COLO829 (cell line): ENCODE data around the gene TTLL9.
"Not testable (repeated sequence)": the region's sequence is repeated elsewhere in the genome, so short reads cannot be mapped to it uniquely, and the experiment has no call there.

Experiments
- DNase-seq: peaks from one replicate; pipeline ENCODE4 v3.0.0; 2012; ENCODE audit warnings: low spot score

Gene TTLL9, protein sequence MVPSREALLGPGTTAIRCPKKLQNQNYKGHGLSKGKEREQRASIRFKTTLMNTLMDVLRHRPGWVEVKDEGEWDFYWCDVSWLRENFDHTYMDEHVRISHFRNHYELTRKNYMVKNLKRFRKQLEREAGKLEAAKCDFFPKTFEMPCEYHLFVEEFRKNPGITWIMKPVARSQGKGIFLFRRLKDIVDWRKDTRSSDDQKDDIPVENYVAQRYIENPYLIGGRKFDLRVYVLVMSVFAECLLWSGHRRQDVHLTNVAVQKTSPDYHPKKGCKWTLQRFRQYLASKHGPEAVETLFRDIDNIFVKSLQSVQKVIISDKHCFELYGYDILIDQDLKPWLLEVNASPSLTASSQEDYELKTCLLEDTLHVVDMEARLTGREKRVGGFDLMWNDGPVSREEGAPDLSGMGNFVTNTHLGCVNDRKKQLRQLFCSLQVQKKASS

DNA sequence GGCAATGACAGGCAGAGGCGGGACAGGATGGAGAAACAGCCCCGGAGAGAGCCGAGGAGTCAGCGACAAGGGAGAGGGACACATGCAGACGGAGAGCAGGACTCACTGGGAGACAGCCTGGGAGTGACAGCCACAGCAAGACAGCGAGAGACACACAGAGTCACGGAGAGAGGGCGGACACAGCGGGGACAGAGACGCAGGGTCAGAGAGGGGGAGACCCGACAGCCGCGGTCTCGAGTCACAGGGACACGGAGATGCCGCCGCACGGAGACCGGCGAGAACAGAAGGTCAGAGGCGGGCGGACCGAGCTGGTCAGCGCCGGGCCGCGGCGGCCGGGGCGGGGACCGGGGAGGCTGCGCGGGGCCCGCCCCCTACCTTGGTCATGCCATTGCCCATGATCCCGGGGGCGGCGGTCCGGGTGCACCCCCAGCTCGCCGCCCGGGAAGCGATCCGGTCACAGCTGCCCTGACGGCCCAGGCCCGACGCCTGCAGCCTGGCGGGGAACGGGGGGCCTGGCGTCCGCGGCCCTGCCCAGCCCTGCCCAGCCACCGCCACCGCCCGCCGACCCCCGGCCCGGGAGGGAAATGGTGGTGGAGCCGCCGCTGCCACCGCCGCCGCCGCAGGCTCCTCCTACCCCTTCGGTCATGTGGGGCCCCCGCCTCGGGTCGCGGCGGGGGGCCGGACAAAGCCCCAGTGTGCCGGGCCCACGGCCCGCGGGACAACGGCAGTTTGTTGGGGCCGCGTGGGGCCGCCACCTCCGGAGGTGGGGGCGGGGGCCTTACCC is at the start of gene TTLL9, which contains the start of gene DUSP15:
Gene TTLL9 (plus strand): TSS at position 693 of the 784 bp plus-strand sequence. CDS start 493 bp downstream, outside the sequence.
Gene DUSP15 (minus strand): TSS at position 586 of the 784 bp plus-strand sequence. CDS start 190 bp downstream, at position 396.
- DNase-seq, result no peak

DNA sequence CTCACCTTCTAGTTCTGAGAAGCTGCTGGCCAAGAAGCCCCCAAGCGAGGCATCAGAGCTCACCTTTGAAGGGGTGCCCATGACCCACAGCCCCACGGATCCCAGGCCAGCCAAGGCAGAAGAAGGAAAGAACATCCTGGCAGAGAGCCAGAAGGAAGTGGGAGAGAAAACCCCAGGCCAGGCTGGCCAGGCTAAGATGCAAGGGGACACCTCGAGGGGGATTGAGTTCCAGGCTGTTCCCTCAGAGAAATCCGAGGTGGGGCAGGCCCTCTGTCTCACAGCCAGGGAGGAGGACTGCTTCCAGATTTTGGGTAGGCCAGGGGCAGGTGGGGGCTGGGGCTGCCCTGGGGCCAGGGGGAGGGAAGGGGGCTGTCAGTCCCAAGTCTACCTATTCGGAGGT is 49.0 kb upstream of the TTLL9 start:
- DNase-seq, result no peak

DNA sequence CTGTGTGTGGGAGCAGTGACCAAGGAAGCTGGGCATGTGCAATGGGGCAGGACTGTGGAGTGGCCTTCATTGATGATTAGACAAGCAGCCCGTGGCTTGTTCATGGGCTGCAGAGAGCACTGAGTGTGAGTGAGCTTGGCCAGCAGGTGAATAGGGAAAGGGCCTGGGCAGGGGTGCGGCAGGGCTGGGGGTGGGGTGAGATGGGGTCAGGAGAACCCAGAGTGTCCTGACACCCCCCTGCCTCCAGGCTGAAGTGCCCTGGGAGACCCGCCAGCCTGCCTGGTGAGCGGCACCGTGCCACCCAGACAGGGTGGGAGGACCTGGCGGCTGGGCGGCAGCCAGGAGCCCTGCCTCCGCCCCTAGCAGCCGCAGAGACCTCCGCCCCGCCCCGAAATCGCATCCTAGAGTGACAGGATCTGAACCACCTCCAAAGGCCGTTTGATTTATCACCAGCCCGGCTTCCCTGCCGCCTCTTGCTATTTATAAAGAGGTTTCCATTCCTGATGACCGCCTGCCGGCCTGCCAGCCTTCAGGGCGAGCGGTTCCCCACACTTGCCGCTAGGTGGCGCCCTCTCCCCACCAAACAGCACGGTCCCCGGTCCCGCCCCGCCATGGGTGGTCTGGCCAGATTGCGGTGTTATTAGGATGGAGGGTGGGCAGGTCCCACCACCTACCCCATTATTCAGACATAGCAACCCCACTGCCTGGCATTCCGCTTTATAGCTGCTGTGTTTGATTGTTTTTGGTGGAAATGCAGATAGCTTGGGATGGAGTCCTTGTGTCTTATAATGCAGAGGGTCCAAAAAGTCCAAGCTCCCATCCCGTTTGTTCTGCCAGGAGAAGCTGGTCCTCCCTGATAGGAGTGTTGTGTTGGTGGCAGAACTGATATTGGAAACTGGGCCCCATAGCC is 47.8 kb upstream of the TTLL9 start:
- peak; percentile 86 for DNase-seq

DNA sequence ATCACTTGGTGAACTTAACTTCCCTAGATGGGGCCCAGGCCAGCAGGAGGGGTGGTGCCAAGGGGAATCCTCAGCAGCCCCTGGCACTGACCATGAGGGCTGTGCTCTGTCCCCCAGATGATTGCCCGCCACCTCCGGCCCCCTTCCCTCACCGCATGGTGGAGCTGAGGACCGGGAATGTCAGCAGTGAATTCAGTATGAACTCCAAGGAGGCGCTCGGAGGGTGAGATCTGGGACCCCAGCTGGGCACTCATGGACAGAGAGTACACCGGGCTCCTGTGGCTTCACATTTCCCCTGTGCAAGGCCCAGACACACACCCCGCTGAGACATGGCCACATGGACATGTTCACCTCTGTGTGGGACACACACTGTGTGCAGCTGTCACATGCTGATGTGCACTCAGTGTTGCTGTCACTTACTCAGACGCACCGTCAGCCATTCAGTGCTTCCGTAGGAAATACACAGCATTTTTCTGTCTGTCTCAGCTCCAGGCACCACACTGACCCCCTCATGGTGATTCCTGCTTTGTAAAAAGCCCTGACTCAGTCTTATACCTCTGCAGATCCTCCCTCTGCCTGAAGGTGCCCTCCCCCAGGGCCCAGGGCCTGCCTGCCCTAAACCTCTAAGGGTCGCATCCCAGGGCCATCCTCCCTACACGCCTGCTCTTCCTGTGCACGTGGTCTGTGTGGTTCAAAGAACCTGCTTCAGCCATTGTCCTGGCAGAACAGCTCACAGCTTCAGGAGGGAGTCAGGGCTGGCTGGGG is 46.9 kb upstream of the TTLL9 start:
- DNase-seq, result no peak

DNA sequence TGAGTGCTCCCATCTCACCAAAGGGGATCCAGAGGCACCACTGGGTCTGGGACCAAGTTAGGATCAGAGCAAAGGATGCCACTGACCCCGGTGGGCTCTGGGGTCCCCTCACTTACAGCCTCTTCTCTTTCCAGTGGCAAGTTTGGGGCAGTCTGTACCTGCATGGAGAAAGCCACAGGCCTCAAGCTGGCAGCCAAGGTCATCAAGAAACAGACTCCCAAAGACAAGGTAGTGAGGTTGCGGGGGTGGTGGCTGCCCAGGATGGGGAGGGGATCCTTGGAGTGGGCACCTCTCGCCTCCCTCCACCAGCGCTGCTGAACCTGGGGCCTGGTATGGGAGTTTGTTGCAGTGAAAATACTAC is 46.3 kb upstream of the TTLL9 start:
- no peak for DNase-seq

DNA sequence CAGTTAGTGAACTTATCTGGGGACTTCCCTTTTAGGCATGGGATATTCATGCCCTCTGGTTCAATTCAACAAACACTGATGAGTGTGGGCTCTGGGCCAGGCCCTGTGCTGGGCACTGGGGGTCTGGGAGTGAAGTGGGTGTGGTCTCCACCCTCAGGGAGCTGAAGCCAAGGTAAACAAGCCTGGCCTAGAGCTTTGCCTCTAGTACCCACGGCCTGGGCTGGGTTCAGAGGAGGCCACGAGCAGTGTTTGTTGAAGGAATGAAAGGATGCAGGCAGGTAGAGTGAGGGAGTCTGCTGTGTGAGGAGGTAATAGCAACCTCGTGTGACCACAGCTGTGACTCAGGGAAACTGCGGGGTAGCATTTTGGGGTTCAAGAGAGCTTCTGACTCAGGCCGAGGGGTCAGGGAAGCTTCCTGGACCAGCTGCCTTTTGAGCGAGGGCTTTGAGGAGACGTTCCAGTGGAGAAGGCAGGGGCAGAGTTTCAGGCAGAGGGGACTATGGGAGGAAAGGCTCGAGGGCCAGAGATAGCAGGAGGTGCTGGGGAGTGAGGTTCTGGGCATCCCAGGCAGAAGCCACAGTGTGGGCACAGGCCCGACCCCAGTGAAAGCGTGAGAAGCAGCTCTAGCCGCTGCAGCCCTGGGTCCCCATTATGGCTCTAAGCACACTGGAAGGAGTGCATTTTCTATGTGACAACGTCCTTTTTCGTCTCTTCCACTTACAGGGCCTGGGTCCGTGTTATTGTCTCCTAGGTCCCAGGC is 45.7 kb upstream of the TTLL9 start:
- no peak for DNase-seq

DNA sequence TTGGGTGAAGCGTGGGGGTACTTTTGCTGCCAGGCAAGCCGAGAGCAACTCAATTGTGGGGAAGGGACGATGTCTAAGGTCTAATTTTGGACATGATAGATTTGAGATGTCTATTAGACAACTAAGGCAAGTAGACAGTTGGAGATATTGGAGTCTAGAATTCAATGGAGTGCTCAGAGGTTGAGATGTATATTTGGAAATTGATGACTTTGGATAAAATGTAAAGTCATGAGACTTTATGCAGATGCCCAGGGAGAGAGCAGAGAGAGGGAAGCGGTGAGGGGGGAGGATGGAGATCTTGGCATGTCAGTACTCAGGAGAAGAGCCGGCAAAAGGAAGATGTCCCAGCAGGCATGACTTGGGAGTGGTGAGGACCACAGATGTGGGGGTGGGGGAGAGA is 44.4 kb upstream of the TTLL9 start:
- no peak for DNase-seq

DNA sequence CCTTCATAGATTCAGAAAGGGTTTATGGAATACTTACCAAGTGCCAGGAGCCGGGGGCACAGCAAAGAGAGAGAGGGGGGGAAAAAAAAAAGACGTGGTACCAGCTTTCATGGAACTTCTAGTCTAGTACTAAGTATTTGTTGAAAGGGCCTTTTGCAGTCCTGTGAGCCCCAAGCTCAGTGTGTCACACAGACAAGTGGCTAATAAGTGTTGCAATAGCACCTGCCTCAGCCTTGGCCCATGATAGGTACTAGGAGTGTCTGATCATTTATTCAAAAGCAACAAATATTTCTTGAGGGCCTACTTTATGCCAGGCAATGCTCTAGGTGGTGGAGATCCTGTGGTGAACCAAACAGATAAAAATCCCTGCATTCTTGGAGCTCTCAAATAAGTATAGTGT is 43.4 kb upstream of the TTLL9 start:
- DNase-seq, result no peak

DNA sequence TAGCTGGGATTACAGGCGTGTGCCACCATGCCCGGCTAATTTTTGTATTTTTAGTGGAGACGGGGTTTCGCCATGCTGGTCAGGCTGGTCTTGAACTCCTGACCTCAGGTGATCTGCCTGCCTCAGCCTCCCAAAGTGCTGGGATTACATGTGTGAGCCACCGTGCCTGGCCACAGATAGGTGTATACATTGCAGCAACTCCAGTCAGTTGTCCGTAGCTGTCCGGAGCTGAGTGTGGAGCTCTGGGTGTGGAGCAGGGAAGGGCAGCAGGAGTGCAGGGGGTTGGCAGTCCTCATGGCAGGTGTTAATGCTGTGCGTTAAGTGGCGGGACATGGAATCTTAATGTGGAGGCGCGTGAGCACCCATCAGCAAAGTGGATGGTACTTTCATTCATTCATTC is 42.4 kb upstream of the TTLL9 start:
- DNase-seq, result not testable (repeated sequence)

DNA sequence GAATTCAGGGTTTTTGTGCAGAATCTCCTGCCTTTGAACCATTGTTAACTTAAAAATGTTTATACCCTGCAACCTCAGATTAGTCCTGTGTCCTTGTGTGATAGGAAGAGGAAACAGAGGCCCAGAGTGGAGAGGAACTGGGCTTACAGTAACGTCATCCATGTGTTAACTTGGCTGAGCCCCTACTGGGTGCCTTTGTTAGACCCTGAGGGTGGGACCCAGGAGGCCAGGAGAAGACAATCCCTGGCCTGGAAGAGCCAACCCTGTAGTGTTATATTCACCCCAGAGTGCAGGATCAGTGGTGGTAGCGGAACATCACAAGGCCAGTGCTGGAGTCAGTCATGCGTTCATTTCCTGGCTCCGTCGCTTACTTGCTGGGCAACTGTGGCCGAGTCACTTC is 40.7 kb upstream of the TTLL9 start:
- no peak for DNase-seq

DNA sequence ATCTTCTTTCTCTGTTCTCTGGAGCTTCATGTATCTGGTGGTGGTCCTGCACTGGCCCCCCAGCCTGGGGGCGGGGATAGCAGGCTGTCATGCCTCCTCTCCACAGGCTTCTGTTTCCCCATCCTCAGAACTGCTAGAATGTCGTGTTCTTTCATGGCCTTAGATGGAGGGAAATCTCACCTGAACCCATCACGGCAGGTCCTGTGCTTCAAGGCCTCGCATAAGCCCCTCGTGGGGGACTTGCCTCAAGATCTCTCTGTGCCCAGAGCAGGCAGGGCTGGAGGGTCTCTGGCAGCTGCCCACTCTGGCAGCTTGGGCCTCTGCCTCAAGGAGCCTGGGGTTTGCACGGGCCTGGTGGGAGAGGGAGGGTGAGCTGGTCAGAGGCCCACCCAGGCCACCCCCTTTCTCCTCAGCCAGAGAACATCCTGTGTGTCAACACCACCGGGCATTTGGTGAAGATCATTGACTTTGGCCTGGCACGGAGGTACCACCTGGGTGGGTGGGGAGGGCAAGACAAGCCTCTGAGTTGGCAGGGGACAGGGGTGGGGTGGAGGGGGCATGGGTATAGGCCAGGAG is 39.9 kb upstream of the TTLL9 start:
- DNase-seq, result no peak

DNA sequence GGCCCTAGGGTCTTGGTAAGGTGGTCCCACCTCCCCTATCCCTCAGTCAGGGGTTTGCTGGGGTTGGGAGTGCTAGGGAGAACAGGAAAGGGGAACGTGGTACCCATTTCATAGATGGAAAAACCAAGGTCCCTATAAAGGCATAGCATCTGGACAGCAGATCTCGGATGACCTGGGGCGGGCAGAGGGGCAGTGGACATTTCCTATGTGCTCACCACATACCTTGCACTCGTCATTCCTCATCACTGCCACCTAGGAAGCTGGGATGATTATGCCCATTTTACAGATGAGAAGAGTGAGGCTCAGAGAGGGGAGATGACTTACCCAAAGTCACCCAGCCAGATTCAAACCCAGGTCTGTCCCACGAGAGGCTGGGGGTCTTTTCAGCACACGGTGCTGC is 39.2 kb upstream of the TTLL9 start:
- DNase-seq, result no peak

DNA sequence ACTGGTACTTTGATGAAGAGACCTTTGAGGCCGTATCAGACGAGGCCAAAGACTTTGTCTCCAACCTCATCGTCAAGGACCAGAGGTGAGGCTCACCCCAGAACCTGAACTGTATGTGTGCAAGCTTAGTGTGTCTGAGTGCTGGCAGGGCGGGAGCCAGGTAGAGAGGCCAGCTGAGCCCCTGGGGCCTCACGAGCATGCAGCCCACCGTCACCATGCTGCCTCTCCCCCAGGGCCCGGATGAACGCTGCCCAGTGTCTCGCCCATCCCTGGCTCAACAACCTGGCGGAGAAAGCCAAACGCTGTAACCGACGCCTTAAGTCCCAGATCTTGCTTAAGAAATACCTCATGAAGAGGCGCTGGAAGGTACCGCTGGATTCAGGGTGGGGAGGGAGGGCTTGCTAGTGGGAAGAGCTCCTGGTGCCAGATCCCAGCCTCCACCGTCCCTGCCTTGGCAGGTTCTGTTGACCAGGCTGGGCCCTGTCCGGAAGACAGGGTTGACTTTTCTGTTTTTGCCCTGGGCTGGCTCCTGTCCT is 38.6 kb upstream of the TTLL9 start:
- no peak for DNase-seq

DNA sequence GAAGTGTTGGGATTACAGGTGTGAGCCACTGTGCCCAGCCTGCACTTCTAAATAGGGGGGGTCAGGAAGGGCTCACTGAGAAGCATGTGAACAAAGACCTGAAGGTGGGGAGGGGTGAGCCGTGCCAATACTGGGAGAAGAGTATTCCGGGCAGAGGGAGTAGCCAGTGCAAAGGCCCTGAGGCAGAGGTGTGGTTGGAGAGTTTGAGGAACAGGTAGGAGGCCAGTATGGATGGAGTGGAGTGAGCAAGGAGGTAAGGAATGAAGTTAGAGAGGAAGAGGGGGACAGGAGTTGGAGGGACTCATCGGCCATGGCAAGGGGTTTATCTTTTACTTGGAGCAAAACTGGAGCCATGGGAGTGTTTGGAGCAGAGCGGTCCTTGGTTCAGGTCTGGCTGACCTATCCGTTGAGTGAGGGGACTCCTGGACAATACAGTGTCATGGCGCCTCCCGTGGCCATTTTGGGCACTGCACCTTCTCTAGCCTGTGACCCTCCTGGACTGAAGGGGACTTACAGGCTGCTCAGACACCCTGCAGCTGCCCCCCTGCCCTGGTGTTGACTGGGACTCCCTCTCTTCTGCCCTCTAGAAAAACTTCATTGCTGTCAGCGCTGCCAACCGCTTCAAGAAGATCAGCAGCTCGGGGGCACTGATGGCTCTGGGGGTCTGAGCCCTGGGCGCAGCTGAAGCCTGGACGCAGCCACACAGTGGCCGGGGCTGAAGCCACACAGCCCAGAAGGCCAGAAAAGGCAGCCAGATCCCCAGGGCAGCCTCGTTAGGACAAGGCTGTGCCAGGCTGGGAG is 37.1 kb upstream of the TTLL9 start:
- DNase-seq, result peak; percentile 73

DNA sequence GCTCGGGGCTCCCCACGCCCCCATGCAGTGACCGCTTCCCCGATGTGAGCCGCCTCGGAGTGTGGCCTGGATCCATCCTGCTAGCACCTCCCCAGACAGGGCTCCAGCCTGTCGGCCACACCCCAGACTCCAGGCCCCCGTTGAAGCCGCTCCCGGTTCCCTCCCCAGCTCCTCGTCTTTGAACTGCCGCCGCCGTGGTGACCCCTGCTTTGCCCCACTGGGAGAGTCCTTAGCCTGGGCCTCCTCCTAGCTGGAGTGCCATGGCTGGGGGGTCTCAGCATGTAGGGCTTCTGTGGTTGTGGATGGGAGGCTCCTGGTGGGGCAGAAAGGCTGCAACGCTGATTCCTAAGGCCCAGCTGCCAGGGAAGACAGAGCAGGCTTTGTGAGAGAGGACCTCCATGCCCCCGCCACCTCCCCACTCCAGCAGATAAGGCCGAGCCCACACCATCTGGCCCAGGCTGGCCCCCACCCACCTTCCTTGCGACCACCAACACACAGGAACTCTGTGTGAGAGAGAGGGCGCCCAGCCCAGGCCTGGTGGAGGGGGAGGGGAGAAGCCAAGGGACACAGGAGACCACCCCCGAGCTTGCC is 36.4 kb upstream of the TTLL9 start:
- DNase-seq, result peak; percentile 51

DNA sequence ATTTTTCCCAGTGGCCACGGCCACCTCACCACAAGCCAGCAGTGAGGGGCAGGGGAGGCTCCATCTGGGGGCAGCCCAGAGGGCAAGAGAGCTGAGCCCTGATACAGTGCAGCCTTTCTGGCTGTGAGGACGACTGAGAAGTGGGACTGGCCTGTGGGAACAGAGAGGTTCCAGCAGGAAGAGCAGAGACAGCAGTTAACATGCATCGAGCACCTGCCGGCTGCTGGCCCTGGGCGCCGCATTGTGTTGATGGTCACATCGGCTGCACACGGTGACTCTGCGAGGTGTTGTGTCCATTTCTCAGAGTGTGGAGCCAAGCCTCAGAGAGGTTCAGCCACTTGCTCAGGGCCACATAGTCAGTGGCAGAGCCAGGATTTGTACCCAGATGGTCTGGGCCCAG is 34.9 kb upstream of the TTLL9 start:
- DNase-seq, result no peak

DNA sequence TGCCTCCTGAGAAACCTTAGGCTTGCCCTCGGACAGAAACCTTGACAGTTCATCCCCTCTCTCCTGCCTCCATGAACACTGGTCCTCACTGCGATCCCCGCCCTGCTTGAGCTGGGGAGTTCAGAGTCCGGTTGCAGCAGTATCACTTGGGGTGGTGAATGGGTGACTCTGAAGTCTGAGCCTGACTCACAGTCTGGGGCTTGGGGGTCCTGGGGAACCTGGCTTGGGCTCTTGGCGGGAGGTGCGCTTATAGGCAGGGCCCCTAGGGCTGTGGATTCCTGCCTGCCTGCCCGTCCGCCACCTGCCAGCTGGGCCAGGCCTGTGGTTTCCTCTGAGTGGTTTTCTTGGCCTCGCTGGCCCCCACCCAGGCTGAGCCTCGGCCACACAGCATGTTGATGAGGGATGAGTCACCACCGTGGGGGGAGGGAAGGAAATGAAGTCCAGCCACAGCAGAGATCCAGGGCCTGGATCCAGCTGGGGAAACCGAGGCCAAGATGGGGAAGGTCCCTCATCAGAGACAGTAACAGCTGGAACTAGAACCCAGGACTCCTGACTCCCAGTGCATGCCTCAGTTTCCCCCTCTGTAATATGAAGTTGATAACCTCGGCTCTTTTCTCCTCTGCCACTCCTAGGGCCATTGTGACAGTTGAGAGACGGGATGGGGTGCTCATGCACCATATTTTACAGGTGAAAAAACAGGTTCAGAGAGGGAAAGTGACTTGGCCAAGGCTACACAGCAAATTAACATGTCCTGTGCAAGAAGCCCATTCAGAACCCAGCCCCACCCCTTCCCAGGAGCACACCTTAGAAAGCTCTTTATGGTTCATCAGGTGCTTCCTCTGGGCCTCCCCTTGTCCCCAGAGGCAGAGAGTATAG is 34.2 kb upstream of the TTLL9 start:
- peak; percentile 91 for DNase-seq
